NCI-H1436 (cell line): Measurements from ENCODE around the gene ASB7.

Experiments
- DNase-seq: peaks from one replicate; lab custom pipeline; 2025; lab: John Stamatoyannopoulos, UW

The ASB7 gene

DNA sequence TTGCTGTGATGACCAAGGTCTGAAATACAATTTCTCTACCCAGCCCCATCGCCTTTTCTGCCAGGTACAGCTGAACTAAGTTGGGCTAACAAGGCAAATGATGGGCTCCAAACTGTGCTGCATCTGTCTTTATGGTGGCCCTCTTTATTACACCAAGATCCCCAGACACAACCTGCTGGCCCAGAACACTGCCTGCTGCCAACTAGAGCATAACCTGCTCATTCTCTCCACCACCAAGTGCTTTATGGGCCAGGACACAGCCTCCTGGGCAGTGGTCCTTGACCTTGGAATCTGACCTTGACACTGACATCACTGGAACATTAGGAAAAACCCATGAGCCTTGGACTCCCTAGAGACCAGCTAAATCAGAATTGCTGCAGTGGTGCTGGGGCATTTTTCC, 3.7 kb upstream of the ASB7 start:
- DNase-seq: no peak

GRCh38 chr15:100601163-100601562, 1.2 kb upstream of the ASB7 start:
- DNase-seq: no peak

- no peak for DNase-seq
Measured at GRCh38 chr15:100601617-100602063, 749 bp upstream of the ASB7 start.

GRCh38 chr15:100602823-100603393, 519 bp downstream of the ASB7 start:
- no peak for DNase-seq

DNA sequence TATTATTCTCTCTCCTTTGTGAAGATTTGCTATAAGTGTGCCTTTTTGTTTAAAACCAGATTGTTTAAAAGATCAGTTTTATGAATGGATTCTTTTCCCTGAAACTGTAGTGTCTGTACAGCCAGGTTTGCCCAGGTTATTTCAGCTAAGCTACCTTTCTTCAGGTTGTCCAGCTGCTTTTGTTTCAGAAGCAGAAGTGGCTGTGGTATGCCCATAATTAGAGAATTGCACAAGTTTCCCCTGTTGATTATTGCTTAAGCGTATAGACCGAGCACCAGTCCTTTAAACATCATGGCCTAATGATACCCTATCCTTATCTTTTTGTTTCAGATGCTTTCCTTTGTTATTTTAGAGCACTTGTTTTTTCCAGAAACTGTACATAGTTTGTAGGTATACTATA, 10.2 kb downstream of the ASB7 start:
- no peak for DNase-seq

- DNase-seq: no peak
Measured at GRCh38 chr15:100613208-100613607, 10.8 kb downstream of the ASB7 start.

DNA sequence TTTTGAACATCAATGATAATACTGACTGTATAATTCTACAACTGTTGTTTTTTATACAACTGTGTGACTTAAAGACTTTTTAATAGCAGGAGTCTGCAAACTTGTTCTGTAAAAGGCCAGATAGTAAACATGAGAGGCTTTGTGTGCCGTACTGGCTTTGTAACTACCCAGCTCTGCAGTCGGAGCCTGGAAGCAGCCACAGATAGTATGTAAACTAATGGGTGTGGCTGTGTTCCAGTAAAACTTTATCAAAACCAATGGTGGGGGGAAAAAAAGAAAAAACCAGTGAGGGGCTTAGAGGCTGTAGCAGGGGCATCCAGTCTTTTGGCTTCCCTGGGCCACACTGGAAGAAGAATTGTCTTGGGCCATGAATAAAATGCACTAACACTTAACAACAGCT, 11.9 kb downstream of the ASB7 start:
- no peak for DNase-seq

GRCh38 chr15:100614918-100615317, 12.5 kb downstream of the ASB7 start:
- DNase-seq: no peak

- no peak for DNase-seq
Measured at GRCh38 chr15:100615801-100616200, 13.4 kb downstream of the ASB7 start.

- no peak for DNase-seq
Measured at GRCh38 chr15:100616700-100617099, 14.3 kb downstream of the ASB7 start.

DNA sequence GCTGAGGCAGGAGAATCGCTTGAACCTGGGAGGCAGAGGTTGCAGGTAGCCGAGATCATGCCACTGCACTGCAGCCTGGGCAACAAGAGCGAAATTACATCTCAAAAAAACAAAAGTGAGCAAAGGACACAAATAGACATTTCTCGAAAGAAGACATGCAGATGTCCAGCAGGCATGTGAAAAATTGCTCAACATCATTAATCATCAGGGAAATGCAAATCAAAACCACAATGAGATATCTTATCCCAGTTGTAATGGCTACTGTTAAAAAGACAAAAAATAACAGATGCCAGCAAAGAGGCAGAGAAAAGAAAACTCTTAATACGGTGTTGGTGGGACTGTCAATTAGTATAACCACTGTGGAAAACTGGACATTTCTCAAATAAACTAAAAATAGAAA, 20.9 kb downstream of the ASB7 start:
- DNase-seq: no peak

- no peak for DNase-seq
Measured at GRCh38 chr15:100627789-100628395, 25.5 kb downstream of the ASB7 start.

DNA sequence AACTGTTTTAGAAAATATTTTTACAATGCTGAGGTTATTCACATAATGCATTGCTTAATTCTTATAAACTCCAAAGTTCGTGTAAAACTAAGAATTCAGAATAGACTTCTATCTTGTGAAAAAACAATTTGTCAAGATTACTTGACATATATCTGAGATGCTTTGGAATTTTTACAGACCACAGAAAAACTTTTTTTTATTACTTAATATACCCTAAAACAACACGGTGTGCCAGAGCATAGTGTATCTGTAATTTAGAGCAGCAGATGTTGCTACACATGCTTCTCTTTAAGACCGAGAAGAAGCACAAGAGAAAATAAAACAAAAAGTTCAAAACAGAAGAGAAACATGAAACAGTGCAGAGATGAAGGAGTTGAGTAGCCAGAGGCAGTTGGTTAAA, 26.4 kb downstream of the ASB7 start:
- DNase-seq: no peak

- no peak for DNase-seq
Measured at GRCh38 chr15:100631831-100632230, 29.4 kb downstream of the ASB7 start.

DNA sequence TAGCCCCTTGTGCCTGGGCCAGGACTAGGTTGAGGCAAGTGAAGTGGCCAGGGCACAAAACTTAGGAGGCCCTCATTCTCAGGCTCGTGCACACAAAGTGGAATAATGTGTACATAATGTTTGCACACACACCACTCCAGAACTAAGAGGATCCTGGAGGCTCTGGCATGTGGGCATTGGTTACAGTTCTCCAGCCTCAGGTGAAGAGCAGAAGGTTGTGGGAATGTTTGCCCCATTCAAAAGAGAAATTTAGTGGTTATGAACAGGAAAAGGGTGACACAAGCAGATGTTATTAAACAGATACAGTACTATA, 31.3 kb downstream of the ASB7 start:
- no peak for DNase-seq

DNA sequence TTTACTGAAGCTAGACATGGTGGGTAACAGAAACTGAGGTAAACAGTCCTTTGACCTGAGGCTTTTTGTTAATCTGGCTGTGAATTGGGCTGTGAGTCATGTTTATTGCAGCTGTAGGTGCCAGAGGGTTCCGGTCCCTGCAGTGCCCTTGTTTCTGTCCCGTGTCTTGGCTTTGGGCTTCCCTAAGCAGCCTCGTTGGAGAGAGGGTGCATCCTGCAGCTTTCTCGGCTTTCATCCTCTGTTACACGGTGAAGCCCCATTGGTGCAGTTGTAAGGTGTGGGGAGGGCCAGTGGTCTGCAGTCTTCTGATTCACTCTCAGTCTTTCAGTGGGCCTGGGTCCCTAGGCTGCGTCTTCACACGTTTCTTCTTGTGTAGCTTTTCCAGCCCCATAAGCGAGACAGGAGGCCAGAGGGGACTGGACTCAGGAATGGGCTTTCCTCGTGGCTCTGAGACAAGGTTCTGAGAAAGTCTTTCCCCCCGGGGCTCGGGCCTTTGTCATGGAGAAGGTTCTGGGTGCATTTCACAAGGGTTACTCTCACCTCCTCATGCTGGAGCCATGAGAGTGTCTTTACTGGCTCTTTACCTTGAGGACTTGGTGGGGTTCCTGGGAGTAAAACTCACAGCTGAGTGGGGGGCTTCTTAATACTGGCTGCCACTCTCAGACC, 33.1 kb downstream of the ASB7 start:
- no peak for DNase-seq

DNA sequence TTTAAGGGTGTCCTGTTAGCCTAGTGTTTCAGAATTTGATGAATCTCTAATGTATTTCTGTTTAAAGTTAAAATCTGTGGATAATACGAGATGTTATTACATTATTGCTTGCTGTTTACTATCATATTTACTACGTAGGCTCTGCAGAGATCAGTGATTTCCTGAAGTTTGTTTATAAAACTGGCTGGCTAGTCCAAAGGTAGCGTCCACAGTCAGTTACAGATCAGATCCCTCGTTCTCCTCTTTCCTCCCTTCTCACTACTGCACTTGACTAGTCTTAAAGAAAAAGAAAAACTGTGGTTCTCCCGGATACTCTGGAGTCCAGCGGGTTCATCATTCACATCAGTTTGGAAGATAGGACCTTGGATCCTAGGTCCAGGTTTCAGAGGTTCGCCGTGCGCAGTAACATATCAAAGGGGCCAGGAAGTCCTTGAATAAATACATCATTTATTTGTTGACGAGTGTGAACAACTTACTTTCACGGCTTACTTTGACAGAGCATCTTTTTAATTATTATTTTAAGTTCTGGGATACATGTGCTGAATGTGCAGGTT, 35.9 kb downstream of the ASB7 start:
- DNase-seq: no peak

DNA sequence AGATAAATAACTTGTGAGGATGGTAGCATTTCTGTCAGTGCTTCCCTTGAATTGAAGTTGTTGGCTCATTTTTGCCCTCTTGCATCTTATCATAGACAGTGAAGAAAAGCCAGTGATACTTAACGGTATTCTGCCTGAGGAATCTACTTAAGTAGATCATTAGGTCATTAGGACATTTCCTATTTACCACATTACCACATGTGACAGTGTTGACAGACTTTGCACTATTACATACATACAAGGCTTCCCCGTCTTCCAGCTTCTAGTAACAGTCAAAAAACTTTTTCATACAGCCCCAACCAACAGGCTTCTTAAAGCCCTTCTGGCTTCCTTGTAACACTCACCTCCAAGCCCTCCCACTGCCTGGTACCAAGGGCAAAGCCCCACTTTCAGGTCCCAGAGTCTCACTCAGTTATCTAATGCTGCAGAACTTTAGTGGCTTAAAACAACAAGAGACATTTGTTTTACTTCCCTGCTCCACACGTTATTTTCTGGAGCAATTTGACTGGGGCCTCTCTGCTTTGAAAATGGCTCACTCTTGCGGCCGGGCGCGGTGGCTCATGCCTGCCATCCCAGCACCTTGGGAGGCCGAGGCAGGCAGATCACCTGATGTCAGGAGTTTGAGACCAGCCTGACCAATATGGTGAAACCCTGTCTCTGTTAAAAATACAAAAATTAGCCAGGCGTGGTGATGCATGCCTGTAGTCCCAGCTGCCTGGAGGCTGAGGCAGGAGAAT, 40.0 kb downstream of the ASB7 start:
- no peak for DNase-seq

DNA sequence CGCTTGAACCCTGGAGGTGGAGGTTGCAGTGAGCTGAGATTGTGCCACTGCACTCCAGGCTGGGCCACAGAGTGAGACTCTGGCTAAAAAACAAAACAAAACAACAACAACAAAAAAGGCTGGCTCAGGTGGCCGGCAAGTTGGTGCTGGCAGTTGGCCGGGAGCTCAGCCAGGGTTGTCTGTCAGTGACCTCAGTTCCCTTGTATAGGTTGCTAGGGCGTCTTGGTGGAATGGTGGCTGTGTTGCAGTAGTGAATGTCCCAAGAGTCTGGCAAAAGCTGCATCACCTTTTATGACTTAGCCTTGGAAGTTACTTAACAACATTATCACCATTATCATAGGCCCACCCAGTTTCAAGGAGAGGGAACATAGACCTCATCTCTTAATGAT, 40.6 kb downstream of the ASB7 start:
- no peak for DNase-seq

GRCh38 chr15:100645671-100646070, 43.3 kb downstream of the ASB7 start:
- DNase-seq: no peak

DNA sequence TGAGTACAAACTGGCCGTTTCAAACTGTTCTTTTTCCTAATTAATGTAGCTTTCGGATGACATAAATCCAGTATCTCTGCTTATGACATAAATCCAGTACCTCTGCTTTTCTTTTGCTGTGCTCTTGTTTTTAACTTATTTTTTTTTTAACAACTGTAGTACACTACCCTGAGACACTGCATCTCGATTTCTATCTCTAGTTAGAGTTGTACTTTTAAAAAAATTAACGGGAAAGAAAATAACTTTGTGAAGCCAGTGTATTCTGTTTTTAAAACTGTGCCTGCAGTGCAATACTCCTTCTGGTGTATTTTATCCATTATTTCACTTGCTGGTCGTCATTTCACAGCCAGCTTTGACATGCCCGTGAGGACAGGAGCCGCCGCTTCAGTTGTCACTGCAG, 46.6 kb downstream of the ASB7 start:
- DNase-seq: no peak

DNA sequence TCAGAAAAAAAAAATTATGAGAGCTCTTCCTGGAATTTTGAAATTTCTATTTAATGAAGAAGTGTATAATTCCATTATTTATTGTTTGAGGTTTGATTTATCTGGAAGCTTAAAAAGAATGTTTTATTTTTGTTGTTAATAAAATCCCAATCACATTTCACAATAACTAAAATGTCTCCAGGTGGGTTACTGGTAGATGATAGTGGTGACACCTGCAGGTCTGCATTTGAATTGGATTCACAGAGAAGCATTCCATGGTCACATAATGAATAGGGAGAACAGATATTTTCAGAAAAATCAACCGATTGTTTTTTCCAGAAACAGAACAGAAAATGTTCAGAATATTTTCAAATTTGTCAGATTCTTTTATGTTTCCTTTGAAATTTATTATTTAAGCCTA, 48.3 kb downstream of the ASB7 start:
- no peak for DNase-seq

GRCh38 chr15:100651253-100651652, 48.9 kb downstream of the ASB7 start:
- no peak for DNase-seq
